Measurements from ENCODE around the gene ITGA1.
A peak's percentile ranks its signal among the peaks of the same experiment; 100 is the strongest.
"Not testable (repeated sequence)": the region's sequence is repeated elsewhere in the genome, so short reads cannot be mapped to it uniquely, and the experiment has no call there.

The ITGA1 gene

DNA sequence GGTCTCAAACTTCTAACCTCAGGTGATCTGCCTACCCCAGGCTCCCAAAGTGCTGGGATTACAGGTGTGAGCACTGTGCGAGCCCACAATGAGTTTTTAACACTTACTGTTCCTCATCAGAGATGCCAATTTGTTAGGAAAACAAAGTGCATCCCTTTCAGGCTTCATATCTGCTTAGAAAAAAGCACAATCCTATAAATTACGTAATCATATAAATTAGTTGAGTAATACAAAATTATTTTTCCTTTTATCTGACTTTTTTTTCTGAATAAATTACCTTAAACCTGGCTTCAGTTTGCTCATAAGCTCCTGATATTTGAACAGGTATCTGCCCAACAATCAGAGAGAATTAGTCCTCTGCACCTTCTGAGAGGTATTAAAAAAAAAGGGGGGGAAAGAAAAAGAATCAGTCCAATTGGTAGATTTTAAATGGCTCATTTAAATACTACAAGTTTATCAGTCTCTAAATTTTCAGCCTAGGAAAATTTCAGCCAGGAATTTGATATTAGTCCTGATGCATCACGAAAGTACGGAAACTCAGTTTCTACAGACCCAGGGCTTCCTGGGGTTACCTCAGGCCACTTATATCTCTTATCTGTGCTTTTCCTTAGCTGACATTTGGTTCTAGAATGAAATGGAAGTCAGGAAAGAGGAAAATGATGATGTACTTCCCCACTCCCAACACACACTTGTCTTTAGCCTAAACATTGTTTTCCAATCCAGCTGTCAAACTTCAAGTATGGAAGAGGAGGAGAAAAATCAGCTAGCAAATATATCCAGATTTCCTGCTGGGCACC, 26.8 kb downstream of the ITGA1 start:
- Mint-ChIP-seq H3K36me3 (ENCODE audit: low read depth) (no peaks in the 10 kb centered on the region), H3K9me3 (no peaks in the 10 kb centered on the region), H3K4me3 (no peak overlapping the region), H3K27me3 (no peaks in the 10 kb centered on the region), H3K27ac (no peak overlapping the region), H3K4me1 (ENCODE audit: low read depth) (peaks cover 12% of the 10 kb centered on the region)
- intact Hi-C loops (cut with micrococcal nuclease), result no loop called here

DNA sequence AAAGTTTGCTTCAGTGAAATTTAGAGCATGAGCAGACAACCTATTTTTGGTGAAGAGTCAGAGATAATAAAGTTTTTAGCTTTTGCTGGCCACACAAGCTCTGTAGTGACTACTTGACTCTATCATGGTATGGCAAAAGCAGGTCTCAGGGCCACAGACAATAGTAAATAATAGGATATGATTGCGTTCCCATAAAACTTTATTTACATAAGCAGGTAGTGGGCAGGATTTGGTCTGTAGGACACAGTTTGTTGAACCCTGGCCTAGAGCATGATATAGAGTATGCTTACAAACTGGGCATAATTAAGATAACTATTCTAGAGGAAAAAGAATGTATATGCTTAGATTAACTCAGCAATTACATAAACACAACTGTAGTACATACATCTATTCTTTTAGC, 30.1 kb downstream of the ITGA1 start:
- no peaks in the 10 kb centered on the region for H3K4me1 Mint-ChIP-seq (ENCODE audit: low read depth)
- H3K4me3 Mint-ChIP-seq, result no peak overlapping the region

DNA sequence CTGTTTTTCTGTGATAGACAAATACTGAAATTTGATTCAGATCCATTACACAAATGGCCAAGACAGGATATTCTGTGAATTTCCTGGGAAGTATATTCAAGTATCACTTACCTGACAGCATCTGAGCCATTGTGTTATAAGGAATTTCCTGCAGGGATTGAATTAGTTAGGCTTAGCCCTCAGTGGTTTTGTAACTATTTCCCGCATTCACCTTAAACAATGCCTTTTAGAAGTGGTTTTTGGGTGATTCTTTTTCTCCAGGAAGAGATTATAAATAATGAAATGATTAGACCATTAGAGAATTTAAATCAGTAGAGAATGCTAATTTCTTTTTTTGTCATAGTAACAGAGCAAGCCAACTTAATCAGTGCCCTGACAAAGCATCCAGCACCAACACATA, 30.6 kb downstream of the ITGA1 start:
- H3K4me3 Mint-ChIP-seq, result no peak overlapping the region
- H3K27ac Mint-ChIP-seq, result no peak overlapping the region
- intact Hi-C loops (cut with micrococcal nuclease), result no loop called here
- H3K27me3 Mint-ChIP-seq, result no peaks in the 10 kb centered on the region
- no peaks in the 10 kb centered on the region for H3K36me3 Mint-ChIP-seq (ENCODE audit: low read depth)
- no peaks in the 10 kb centered on the region for H3K9me3 Mint-ChIP-seq
- no peaks in the 10 kb centered on the region for H3K4me1 Mint-ChIP-seq (ENCODE audit: low read depth)

More for the DNA sequence above, 30.1 kb downstream of the ITGA1 start:
- Mint-ChIP-seq H3K36me3 (ENCODE audit: low read depth) (no peaks in the 10 kb centered on the region), H3K9me3 (no peaks in the 10 kb centered on the region), H3K27ac (no peak overlapping the region), H3K27me3 (no peaks in the 10 kb centered on the region)
- intact Hi-C loops (cut with micrococcal nuclease), result no loop called here

DNA sequence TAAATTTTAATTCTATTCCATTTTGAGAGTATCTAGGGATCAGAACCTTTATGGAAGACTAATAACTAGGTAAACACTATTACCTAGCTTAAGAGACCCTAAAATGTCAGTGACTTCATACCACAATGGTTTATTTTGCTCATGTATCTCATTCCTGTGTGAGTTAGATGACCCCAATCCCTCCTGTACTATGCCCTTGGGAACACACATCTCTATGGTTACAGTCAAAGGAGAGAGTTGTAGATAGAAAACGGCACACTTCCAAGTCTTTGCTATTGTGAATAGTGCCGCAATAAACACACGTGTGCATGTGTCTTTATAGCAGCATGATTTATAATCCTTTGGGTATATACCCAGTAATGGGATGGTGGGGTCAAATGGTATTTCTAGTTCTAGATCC, 31.1 kb downstream of the ITGA1 start:
- H3K27me3 Mint-ChIP-seq; H3K4me1 Mint-ChIP-seq (ENCODE audit: low read depth); intact Hi-C loops (cut with micrococcal nuclease); H3K27ac Mint-ChIP-seq; H3K36me3 Mint-ChIP-seq (ENCODE audit: low read depth); H3K9me3 Mint-ChIP-seq; H3K4me3 Mint-ChIP-seq: not testable (repeated sequence)

DNA sequence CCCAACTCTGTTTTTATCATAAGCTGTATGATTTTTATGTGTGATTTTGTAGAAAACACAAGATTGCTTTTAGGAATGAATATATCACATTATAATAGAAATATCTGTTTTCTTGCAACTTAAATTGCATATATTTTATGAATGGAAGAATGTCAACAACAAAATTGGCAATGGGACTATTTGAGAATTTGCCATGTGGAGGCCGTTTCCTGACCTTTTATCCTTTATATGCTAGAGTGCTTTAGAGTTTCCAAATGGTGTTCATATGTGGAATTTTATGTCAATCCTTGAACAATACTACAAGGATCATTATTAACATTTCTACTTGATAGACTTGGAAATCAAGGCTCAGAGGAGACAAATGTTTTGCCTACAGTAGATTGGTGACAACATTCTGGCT, 34.2 kb downstream of the ITGA1 start:
- Mint-ChIP-seq H3K36me3 (ENCODE audit: low read depth) (no peaks in the 10 kb centered on the region), H3K27me3 (no peaks in the 10 kb centered on the region), H3K9me3 (no peaks in the 10 kb centered on the region), H3K4me1 (ENCODE audit: low read depth) (peaks cover 9% of the 10 kb centered on the region), H3K4me3 (no peak overlapping the region), H3K27ac (no peak overlapping the region)
- intact Hi-C loops (cut with micrococcal nuclease), result no loop called here

DNA sequence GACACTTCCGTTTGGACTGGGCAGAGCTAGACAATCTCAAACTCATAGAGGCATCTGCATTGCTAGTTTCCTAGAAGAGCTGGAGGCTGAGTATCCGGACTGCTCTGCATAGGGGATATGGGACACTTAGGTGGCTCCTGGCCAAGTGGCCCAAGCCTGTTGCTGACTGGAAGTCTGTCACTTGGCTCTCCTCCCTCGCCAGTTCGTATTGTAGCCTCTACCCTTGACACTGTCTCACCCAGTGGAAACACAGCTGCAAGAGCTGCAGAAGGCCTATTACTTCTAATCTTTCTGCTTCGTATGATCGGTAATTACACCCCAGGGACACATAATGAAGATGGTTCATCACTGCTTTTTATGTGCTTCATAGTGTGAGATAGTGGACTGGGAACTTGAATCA, 34.7 kb downstream of the ITGA1 start:
- intact Hi-C loops (cut with micrococcal nuclease), result no loop called here
- Mint-ChIP-seq H3K4me1 (ENCODE audit: low read depth) (peaks cover 9% of the 10 kb centered on the region), H3K4me3 (no peak overlapping the region), H3K27ac (no peak overlapping the region), H3K36me3 (ENCODE audit: low read depth) (no peaks in the 10 kb centered on the region), H3K27me3 (no peaks in the 10 kb centered on the region), H3K9me3 (no peaks in the 10 kb centered on the region)

DNA sequence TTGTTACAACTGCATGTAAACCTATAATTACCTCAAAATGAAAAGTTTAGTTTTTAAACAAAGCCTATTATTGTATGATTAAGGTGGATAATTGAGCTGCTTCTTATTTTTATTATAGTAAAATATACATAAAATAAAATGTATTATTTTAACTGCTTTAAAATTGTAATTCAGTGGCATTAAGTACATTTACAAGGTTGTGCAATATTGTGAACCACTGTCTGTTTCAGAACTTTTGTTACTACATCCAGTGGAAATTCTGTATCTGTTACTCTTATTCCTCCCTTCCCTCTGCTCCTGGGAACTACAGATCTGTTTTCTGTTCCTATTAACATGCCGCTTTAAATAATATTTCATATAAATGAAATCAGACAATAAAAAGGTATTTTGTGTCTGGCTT, 37.1 kb downstream of the ITGA1 start:
- H3K4me1 Mint-ChIP-seq (ENCODE audit: low read depth), result peaks cover 9% of the 10 kb centered on the region
- no peaks in the 10 kb centered on the region for H3K9me3 Mint-ChIP-seq
- H3K27me3 Mint-ChIP-seq, result no peaks in the 10 kb centered on the region
- H3K27ac Mint-ChIP-seq, result no peak overlapping the region
- no peak overlapping the region for H3K4me3 Mint-ChIP-seq
- H3K36me3 Mint-ChIP-seq (ENCODE audit: low read depth), result no peaks in the 10 kb centered on the region
- intact Hi-C loops (cut with micrococcal nuclease), result no loop called here

DNA sequence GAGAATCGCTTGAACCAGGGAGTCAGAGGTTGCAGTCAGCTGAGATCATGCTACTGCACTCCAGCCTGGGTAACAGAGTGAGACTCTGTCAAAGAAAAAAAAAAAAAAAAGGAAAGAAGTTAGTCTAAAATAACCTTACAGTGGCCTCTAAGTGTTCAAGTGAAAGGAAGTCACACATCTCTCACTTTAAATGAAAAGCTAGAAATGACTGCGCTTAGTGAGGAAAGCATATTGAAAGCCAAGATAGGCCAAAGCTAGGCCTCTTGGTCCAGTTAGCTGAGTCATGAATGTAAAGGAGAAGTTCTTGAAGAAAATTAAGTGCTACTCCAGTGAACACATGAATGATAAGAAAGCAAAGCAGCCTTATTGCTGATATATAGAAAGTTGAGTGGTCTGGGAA, 38.1 kb downstream of the ITGA1 start:
- Mint-ChIP-seq H3K36me3 (ENCODE audit: low read depth) (no peaks in the 10 kb centered on the region), H3K9me3 (no peaks in the 10 kb centered on the region), H3K27me3 (no peaks in the 10 kb centered on the region), H3K4me3 (no peak overlapping the region), H3K4me1 (ENCODE audit: low read depth) (peaks cover 9% of the 10 kb centered on the region), H3K27ac (peak overlapping the region; percentile 25)
- intact Hi-C loops (cut with micrococcal nuclease), result no loop called here

DNA sequence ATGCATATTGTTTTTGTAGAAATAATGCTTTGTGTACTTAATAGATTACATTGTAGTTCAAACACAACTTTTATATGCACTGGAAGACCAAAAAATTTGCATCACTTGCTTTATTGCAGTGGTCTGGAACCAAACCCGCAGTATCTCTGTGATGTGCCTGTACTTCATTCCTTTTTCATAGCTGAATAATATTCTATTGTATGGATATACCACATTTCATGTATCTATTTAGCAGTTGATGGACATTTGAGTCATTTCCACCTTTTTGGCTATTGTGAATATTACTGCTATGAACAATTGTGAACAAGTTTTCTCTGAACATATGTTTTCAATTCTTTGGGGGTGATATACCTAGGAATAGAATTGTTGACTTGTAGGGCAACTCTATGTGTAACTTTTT, 40.1 kb downstream of the ITGA1 start:
- intact Hi-C loops (cut with micrococcal nuclease), result no loop called here
- Mint-ChIP-seq H3K4me3 (no peak overlapping the region), H3K9me3 (no peaks in the 10 kb centered on the region), H3K36me3 (ENCODE audit: low read depth) (no peaks in the 10 kb centered on the region), H3K27me3 (no peaks in the 10 kb centered on the region), H3K27ac (no peak overlapping the region), H3K4me1 (ENCODE audit: low read depth) (peaks cover 15% of the 10 kb centered on the region)

DNA sequence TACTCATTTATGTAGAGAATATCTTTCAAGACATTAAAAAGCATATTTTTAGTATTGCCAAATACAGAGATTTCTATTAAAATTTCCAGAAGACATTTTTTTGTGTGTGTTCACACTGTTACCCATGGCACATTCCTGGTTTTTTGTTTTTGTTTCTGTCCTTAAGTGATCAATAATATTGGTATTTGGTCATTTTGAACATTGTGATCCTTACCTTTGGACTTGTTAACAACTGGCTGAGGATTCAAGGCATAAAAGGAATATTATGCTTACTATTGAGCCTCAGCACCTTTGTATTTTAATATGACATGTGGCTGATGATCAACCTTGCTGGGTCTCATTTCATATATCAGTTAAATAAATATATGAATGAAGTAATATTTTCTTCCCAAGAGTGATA, 41.9 kb downstream of the ITGA1 start:
- H3K9me3 Mint-ChIP-seq, result no peaks in the 10 kb centered on the region
- intact Hi-C loops (cut with micrococcal nuclease), result no loop called here
- H3K4me3 Mint-ChIP-seq, result no peak overlapping the region
- no peaks in the 10 kb centered on the region for H3K36me3 Mint-ChIP-seq (ENCODE audit: low read depth)
- H3K4me1 Mint-ChIP-seq (ENCODE audit: low read depth), result peaks cover 15% of the 10 kb centered on the region
- H3K27me3 Mint-ChIP-seq, result no peaks in the 10 kb centered on the region
- no peak overlapping the region for H3K27ac Mint-ChIP-seq

DNA sequence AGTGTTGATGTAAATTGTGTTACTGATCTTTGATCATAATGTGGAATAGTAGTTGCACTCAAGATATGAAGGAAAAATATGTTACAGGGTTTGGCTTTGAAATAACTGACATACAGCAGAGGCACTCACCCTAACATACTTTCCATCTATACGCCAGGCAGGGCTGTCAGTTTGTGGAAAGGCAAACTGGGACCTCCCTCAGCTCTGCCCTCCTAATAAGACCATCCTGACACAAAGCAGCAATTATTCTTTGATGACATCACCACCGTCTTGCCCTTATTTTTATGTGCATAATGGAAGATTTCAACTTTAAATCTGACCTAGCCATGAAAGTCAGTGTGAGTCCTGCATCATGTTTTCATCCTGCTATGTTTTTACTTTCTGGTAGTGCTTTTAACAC, 42.9 kb downstream of the ITGA1 start:
- peaks cover 11% of the 10 kb centered on the region for H3K4me1 Mint-ChIP-seq (ENCODE audit: low read depth)
- intact Hi-C loops (cut with micrococcal nuclease), result no loop called here
- H3K27ac Mint-ChIP-seq, result no peak overlapping the region
- H3K27me3 Mint-ChIP-seq, result no peaks in the 10 kb centered on the region
- no peaks in the 10 kb centered on the region for H3K9me3 Mint-ChIP-seq
- no peak overlapping the region for H3K4me3 Mint-ChIP-seq
- no peaks in the 10 kb centered on the region for H3K36me3 Mint-ChIP-seq (ENCODE audit: low read depth)

DNA sequence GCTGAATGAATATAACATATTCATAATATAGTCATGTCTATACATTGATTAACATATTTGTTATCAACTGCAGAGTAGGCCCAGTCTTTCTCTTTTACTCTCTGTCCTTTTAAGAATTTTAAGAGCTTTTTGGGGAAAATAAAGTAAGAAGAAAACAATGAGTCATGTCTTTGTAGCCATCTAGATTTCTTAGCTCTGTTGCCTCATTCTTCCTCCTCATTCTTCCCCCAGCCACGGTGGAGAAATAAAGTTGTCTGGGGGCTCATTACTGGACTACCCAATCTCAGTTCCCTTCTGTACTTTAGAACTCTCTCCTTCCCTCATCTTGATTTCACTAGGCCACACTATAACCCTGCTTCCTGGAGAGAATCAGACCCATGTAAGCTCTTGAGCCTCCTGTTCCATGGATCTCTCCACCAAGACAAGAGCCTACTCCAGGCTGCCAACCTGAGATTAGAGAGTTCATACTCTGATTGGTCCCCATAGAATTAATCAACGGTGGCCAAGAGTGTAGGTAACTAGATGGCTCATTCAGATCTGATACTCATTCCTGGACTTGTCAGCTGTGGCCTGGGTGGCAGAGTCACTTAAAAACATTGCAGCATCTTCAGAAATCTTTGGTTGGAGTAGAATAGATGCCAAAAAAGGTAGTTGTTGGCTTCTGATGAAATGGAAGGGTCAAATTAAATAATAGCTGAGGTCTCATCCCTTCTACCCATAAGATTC, 44.2 kb downstream of the ITGA1 start:
- intact Hi-C loops (cut with micrococcal nuclease), result no loop called here
- H3K4me1 Mint-ChIP-seq (ENCODE audit: low read depth), result peaks cover 11% of the 10 kb centered on the region
- H3K4me3 Mint-ChIP-seq, result no peak overlapping the region

DNA sequence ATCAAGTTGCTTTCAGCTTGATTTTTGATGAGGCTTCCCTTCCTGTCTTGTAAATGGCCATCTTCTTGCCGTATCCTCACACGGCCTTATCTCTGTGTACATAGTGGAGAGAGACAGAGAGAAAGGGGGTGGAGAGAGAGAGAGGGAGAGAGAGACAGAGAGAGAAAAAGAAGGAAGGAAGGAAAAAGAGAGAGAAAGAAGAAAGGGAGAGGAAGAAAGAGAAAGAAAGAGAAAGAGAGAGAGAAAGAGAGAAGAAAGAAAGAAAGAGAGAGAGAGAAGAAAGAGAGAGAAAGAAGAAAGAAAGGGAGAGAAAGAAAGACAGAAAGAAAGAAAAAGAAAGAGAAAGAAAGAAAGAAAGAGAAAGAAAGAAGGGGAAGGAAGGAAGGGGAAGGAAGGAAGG, 46.6 kb downstream of the ITGA1 start:
- H3K4me3 Mint-ChIP-seq, result no peak overlapping the region
- no peaks in the 10 kb centered on the region for H3K27me3 Mint-ChIP-seq
- no peaks in the 10 kb centered on the region for H3K36me3 Mint-ChIP-seq (ENCODE audit: low read depth)
- no peak overlapping the region for H3K27ac Mint-ChIP-seq
- intact Hi-C loops (cut with micrococcal nuclease), result no loop called here
- H3K9me3 Mint-ChIP-seq, result no peaks in the 10 kb centered on the region
- H3K4me1 Mint-ChIP-seq (ENCODE audit: low read depth), result peaks cover 11% of the 10 kb centered on the region

More for the DNA sequence above, 44.2 kb downstream of the ITGA1 start:
- Mint-ChIP-seq H3K27me3 (no peaks in the 10 kb centered on the region), H3K9me3 (no peaks in the 10 kb centered on the region), H3K27ac (no peak overlapping the region), H3K36me3 (ENCODE audit: low read depth) (no peaks in the 10 kb centered on the region)

DNA sequence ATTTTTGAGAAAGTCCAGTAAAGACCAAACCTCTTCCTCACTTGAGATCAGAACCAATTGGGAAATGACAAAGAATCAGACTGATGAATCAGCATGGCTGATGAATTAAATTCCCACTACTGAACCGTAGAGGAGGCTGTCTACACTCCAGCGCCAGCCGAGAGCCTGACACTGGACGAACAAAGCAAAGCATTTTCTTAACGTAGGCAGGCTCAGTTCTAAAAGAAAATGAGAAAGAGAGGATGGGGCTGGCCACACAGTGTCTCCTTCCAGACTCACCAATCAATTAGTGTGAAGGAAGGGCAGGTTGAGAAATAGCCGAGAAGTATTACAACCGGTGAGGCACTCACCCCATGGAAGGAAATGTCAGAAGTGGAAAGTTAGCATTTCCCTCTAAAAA, 49.4 kb downstream of the ITGA1 start:
- Mint-ChIP-seq H3K9me3 (no peaks in the 10 kb centered on the region), H3K36me3 (ENCODE audit: low read depth) (no peaks in the 10 kb centered on the region), H3K4me3 (no peak overlapping the region), H3K4me1 (ENCODE audit: low read depth) (peaks cover 6% of the 10 kb centered on the region), H3K27ac (no peak overlapping the region), H3K27me3 (no peaks in the 10 kb centered on the region)
- intact Hi-C loops (cut with micrococcal nuclease), result no loop called here

DNA sequence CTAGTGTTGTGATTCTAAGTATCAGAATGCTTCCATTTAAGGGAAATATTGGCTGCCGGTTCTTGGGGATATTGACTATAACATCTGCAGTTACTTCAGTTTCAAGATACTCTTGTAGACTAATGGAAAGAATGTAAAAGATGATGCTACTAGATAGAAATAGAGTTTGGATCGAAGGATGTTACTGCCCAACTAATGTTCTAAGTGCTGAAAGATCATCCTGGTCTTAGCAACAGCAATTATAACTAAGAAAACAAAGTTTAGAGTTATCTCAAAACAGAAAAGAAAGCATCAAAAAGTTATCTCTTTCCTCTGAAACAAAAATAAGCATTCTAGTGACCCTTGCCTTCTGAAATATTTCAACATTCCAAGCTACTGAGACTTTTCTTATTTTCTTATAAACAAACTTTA, 49.9 kb downstream of the ITGA1 start:
- Mint-ChIP-seq H3K4me3 (no peak overlapping the region), H3K27ac (no peak overlapping the region), H3K4me1 (ENCODE audit: low read depth) (peaks cover 5% of the 10 kb centered on the region), H3K9me3 (no peaks in the 10 kb centered on the region), H3K36me3 (ENCODE audit: low read depth) (no peaks in the 10 kb centered on the region), H3K27me3 (no peaks in the 10 kb centered on the region)
- intact Hi-C loops (cut with micrococcal nuclease), result no loop called here
